Adipocyte (in vitro differentiated cells): Measurements from ENCODE around the gene WBP2.

Source experiments
- DNase-seq: peaks from one replicate; pipeline ENCODE4 v3.0.0-alpha.2; 2015; ENCODE audit warnings: low read depth
- H3K27me3 ChIP-seq: replicated peaks from 2 replicates; pipeline ENCODE4 v1.7.0; 2013; ENCODE audit warnings: mild to moderate bottlenecking, low read length, moderate library complexity; ENCODE audit not compliant: control insufficient read depth, insufficient read depth
- H3K36me3 ChIP-seq: 2 replicates; pipeline ENCODE4 v1.7.0; 2013; ENCODE audit warnings: low read length, mild to moderate bottlenecking, moderate library complexity; ENCODE audit not compliant: control insufficient read depth, insufficient read depth, severe bottlenecking
- H3K4me1 ChIP-seq: 2 replicates; pipeline ENCODE4 v1.7.0; 2013; ENCODE audit warnings: mild to moderate bottlenecking, low read length, moderate library complexity; ENCODE audit not compliant: control insufficient read depth, insufficient read depth
- H3K4me3 ChIP-seq: 2 replicates; pipeline ENCODE4 v1.7.0; 2013; ENCODE audit warnings: mild to moderate bottlenecking, low read length, moderate library complexity
- H3K9ac ChIP-seq: 2 replicates; pipeline ENCODE4 v1.7.0; 2013; ENCODE audit warnings: mild to moderate bottlenecking, low read length, moderate library complexity
- H3K9me3 ChIP-seq: 2 replicates; pipeline ENCODE4 v1.7.0; 2013; ENCODE audit warnings: mild to moderate bottlenecking, low read length, moderate library complexity; ENCODE audit not compliant: control insufficient read depth

WBP2 gene

GRCh38 chr17:75855310-75856061 is at the start of gene WBP2:
TSS of gene WBP2 (minus strand) at chr17:75855335. CDS start at chr17:75855297, 38 bp downstream.
- Histone ChIP-seq H3K9ac (peak within 1 kb of the TSS; percentile 93), H3K36me3 (peaks cover 11% of the 10 kb centered on the region), H3K4me3 (peak within 1 kb of the TSS; percentile 93)

GRCh38 chr17:75902406-75902805 is 47.3 kb upstream of the WBP2 start:
- H3K9me3 ChIP-seq: no peaks in the 10 kb centered on the region
- DNase-seq: no peak
- peaks cover 6% of the 10 kb centered on the region for H3K4me1 ChIP-seq
- no peaks in the 10 kb centered on the region for H3K27me3 ChIP-seq
- H3K4me3 ChIP-seq: no peak overlapping the region
- H3K36me3 ChIP-seq: peaks cover 37% of the 10 kb centered on the region
- no peak overlapping the region for H3K9ac ChIP-seq

More at GRCh38 chr17:75855310-75856061, at the start of gene WBP2:
- DNase-seq: peak; percentile 100
- Histone ChIP-seq H3K9me3 (no peaks in the 10 kb centered on the region), H3K27me3 (no peaks in the 10 kb centered on the region), H3K4me1 (peaks cover 31% of the 10 kb centered on the region)

- H3K36me3 ChIP-seq: peaks cover 37% of the 10 kb centered on the region
- no peak overlapping the region for H3K4me3 ChIP-seq
- peaks cover 11% of the 10 kb centered on the region for H3K4me1 ChIP-seq
- no peaks in the 10 kb centered on the region for H3K9me3 ChIP-seq
- no peaks in the 10 kb centered on the region for H3K27me3 ChIP-seq
- H3K9ac ChIP-seq: no peak overlapping the region
- DNase-seq: no peak
Measured at GRCh38 chr17:75901727-75902126, 46.6 kb upstream of the WBP2 start.

- Histone ChIP-seq H3K9me3 (no peaks in the 10 kb centered on the region), H3K4me1 (peaks cover 11% of the 10 kb centered on the region), H3K4me3 (no peak overlapping the region), H3K36me3 (peaks cover 37% of the 10 kb centered on the region), H3K9ac (no peak overlapping the region), H3K27me3 (no peaks in the 10 kb centered on the region)
- no peak for DNase-seq
Measured at GRCh38 chr17:75900691-75901533, 45.8 kb upstream of the WBP2 start.

GRCh38 chr17:75899767-75900468 is 44.8 kb upstream of the WBP2 start:
- Histone ChIP-seq H3K4me1 (peaks cover 20% of the 10 kb centered on the region), H3K4me3 (no peak overlapping the region), H3K9me3 (no peaks in the 10 kb centered on the region), H3K36me3 (peaks cover 37% of the 10 kb centered on the region), H3K9ac (no peak overlapping the region), H3K27me3 (no peaks in the 10 kb centered on the region)
- DNase-seq: no peak

GRCh38 chr17:75899353-75899752 is 44.2 kb upstream of the WBP2 start:
- peaks cover 37% of the 10 kb centered on the region for H3K36me3 ChIP-seq
- no peak for DNase-seq
- no peak overlapping the region for H3K4me3 ChIP-seq
- no peak overlapping the region for H3K9ac ChIP-seq
- no peaks in the 10 kb centered on the region for H3K27me3 ChIP-seq
- H3K4me1 ChIP-seq: peaks cover 25% of the 10 kb centered on the region
- no peaks in the 10 kb centered on the region for H3K9me3 ChIP-seq

GRCh38 chr17:75898791-75899190 is 43.7 kb upstream of the WBP2 start:
- H3K4me3 ChIP-seq: no peak overlapping the region
- peaks cover 37% of the 10 kb centered on the region for H3K36me3 ChIP-seq
- no peaks in the 10 kb centered on the region for H3K9me3 ChIP-seq
- H3K4me1 ChIP-seq: peaks cover 26% of the 10 kb centered on the region
- no peak overlapping the region for H3K9ac ChIP-seq
- no peaks in the 10 kb centered on the region for H3K27me3 ChIP-seq
- no peak for DNase-seq

GRCh38 chr17:75898065-75898464 is 42.9 kb upstream of the WBP2 start:
- no peaks in the 10 kb centered on the region for H3K9me3 ChIP-seq
- no peak for DNase-seq
- peaks cover 37% of the 10 kb centered on the region for H3K36me3 ChIP-seq
- H3K4me3 ChIP-seq: no peak overlapping the region
- peaks cover 26% of the 10 kb centered on the region for H3K4me1 ChIP-seq
- no peak overlapping the region for H3K9ac ChIP-seq
- H3K27me3 ChIP-seq: no peaks in the 10 kb centered on the region

- Histone ChIP-seq H3K27me3 (no peaks in the 10 kb centered on the region), H3K4me3 (peak overlapping the region; percentile 67), H3K9me3 (no peaks in the 10 kb centered on the region), H3K4me1 (peaks cover 26% of the 10 kb centered on the region), H3K9ac (peak overlapping the region; percentile 93), H3K36me3 (peaks cover 37% of the 10 kb centered on the region)
- DNase-seq: no peak
Measured at GRCh38 chr17:75897160-75898019, 42.3 kb upstream of the WBP2 start.

GRCh38 chr17:75896415-75897159 is 41.5 kb upstream of the WBP2 start, which contains the start of gene TRIM65:
TSS of gene TRIM65 (minus strand) at chr17:75896951. CDS start at chr17:75896937, 14 bp downstream.
- Histone ChIP-seq H3K9ac (peak within 1 kb of the TSS; percentile 93), H3K36me3 (peaks cover 34% of the 10 kb centered on the region), H3K4me1 (peaks cover 30% of the 10 kb centered on the region), H3K27me3 (no peaks in the 10 kb centered on the region), H3K9me3 (no peaks in the 10 kb centered on the region), H3K4me3 (peak within 1 kb of the TSS; percentile 85)
- DNase-seq: peak; percentile 93
